ENCODE results near the gene ZNF598.

Gene ZNF598

DNA sequence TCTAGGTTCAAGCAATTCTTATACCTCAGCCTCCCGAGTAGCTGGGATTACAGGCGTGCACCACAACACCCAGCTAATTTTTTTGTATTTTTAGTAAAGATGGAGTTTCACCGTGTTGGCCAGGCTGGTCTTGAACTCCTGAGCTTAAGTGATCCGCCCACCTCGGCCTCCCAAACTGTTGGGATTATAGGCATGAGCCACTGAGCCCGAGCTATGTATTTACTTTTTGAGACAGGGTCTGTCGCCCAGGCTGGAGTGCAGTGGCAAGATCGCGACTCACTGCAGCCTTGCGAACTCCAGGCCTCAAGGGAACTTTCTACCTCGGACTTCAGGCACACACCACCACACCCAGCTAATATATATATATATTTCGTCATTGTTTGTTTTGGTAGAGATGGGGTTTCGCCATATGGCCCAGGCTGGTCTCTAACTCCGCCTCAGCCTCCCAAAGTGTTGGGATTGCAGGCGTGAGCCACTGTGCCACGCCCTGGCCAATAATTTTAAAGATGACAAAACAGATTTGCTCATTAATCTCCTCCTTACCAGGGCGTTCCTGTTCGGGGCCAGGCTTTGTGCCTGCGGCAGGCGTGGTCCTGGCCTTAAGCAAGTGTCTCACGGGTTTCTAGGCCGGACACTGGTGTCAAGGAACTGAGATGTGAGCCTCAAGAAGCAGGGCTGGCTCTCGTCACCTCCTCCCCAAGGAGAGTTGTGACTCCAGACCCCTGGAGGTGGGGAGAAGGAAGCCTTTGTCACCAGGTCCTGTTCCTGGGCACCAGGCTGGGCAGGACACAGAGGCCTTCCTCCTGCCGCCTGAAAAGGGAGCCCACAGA lies 5.7 kb upstream of the ZNF598 start (continued):
- peak; percentile 72 for TF ChIP-seq ZBTB20 (tag by site-specific recombination; IDR thresholded peaks at IDR 0.05)
- TF ChIP-seq ZNF776 (tag by site-specific recombination; IDR thresholded peaks at IDR 0.05; ENCODE audit: borderline replicate concordance) = no peak
- no peak for TF ChIP-seq SALL2 (tag by site-specific recombination; IDR thresholded peaks at IDR 0.05; ENCODE audit: borderline replicate concordance)
- TF ChIP-seq ZNF140 (tag by site-specific recombination; IDR thresholded peaks at IDR 0.05) = no peak
- TF ChIP-seq ZBTB7A (tag by site-specific recombination; IDR thresholded peaks at IDR 0.05; ENCODE audit: low read depth) = no peak
- no peak for TF ChIP-seq ZNF830 (tag by site-specific recombination; IDR thresholded peaks at IDR 0.05; ENCODE audit: low read depth)
- no peak for TF ChIP-seq ZNF514 (tag by site-specific recombination; IDR thresholded peaks at IDR 0.05)
- TF ChIP-seq, protein P1, sequence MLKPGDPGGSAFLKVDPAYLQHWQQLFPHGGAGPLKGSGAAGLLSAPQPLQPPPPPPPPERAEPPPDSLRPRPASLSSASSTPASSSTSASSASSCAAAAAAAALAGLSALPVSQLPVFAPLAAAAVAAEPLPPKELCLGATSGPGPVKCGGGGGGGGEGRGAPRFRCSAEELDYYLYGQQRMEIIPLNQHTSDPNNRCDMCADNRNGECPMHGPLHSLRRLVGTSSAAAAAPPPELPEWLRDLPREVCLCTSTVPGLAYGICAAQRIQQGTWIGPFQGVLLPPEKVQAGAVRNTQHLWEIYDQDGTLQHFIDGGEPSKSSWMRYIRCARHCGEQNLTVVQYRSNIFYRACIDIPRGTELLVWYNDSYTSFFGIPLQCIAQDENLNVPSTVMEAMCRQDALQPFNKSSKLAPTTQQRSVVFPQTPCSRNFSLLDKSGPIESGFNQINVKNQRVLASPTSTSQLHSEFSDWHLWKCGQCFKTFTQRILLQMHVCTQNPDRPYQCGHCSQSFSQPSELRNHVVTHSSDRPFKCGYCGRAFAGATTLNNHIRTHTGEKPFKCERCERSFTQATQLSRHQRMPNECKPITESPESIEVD (tag by site-specific recombination; IDR thresholded peaks at IDR 0.05) = no peak
- no peak for TF ChIP-seq ZFP69B (tag by site-specific recombination; IDR thresholded peaks at IDR 0.05)
- TF ChIP-seq EGR2 (tag by site-specific recombination; IDR thresholded peaks at IDR 0.05; ENCODE audit: low read depth) = no peak
- no peak for TF ChIP-seq ZNF473 (tag by site-specific recombination; IDR thresholded peaks at IDR 0.05)
- no peak for TF ChIP-seq ZNF174 (tag by site-specific recombination; IDR thresholded peaks at IDR 0.05)
- TF ChIP-seq ZSCAN16 (tag by site-specific recombination; IDR thresholded peaks at IDR 0.05) = no peak
- TF ChIP-seq SCRT1 (tag by site-specific recombination; IDR thresholded peaks at IDR 0.05; ENCODE audit: borderline replicate concordance) = no peak
- TF ChIP-seq ZXDB (tag by site-specific recombination; IDR thresholded peaks at IDR 0.05) = peak; percentile 62
- no peak for TF ChIP-seq ZNF221 (tag by site-specific recombination; IDR thresholded peaks at IDR 0.05; ENCODE audit: borderline replicate concordance)
- no peak for TF ChIP-seq ZIC2 (tag by site-specific recombination; IDR thresholded peaks at IDR 0.05)
- TF ChIP-seq SP3 (tag by site-specific recombination; IDR thresholded peaks at IDR 0.05) = peak; percentile 75
- TF ChIP-seq, protein P2, sequence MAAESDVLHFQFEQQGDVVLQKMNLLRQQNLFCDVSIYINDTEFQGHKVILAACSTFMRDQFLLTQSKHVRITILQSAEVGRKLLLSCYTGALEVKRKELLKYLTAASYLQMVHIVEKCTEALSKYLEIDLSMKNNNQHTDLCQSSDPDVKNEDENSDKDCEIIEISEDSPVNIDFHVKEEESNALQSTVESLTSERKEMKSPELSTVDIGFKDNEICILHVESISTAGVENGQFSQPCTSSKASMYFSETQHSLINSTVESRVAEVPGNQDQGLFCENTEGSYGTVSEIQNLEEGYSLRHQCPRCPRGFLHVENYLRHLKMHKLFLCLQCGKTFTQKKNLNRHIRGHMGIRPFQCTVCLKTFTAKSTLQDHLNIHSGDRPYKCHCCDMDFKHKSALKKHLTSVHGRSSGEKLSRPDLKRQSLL (tag by site-specific recombination; IDR thresholded peaks at IDR 0.05) = no peak
- TF ChIP-seq KLF8 (tag by site-specific recombination; IDR thresholded peaks at IDR 0.05) = no peak
- peak; percentile 35; the same call in 1 of the 2 replicates for TF ChIP-seq ZBTB21 (tag by site-specific recombination; IDR thresholded peaks at IDR 0.05)
- no peak for TF ChIP-seq ZNF707 (tag by site-specific recombination; IDR thresholded peaks at IDR 0.05)
- TF ChIP-seq GLIS1 (tag by site-specific recombination; IDR thresholded peaks at IDR 0.05) = no peak
- no peak for TF ChIP-seq ZFP3 (tag by site-specific recombination; IDR thresholded peaks at IDR 0.05; ENCODE audit: low read depth)
- no peak for TF ChIP-seq ZNF654 (tag by site-specific recombination; IDR thresholded peaks at IDR 0.05; ENCODE audit: low read depth)
- TF ChIP-seq GLIS2 (tag by site-specific recombination; IDR thresholded peaks at IDR 0.05) = no peak
- TF ChIP-seq ZNF366 (tag by site-specific recombination; conservative IDR thresholded peaks at IDR 0.05) = peak; percentile 65
- no peak for TF ChIP-seq SETDB1 (IDR thresholded peaks at IDR 0.05; ENCODE audit: insufficient read length, low read length)
- TF ChIP-seq YY2 (tag by site-specific recombination; IDR thresholded peaks at IDR 0.05) = no peak
- TF ChIP-seq KLF16 (tag by site-specific recombination; IDR thresholded peaks at IDR 0.05) = no peak
- TF ChIP-seq ZNF600 (tag by site-specific recombination; IDR thresholded peaks at IDR 0.05) = no peak; the same call in 1 of the 2 replicates
- TF ChIP-seq, protein P3, sequence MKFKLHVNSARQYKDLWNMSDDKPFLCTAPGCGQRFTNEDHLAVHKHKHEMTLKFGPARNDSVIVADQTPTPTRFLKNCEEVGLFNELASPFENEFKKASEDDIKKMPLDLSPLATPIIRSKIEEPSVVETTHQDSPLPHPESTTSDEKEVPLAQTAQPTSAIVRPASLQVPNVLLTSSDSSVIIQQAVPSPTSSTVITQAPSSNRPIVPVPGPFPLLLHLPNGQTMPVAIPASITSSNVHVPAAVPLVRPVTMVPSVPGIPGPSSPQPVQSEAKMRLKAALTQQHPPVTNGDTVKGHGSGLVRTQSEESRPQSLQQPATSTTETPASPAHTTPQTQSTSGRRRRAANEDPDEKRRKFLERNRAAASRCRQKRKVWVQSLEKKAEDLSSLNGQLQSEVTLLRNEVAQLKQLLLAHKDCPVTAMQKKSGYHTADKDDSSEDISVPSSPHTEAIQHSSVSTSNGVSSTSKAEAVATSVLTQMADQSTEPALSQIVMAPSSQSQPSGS (tag by site-specific recombination; IDR thresholded peaks at IDR 0.05; ENCODE audit: low read depth) = peak; percentile 86
- no peak for TF ChIP-seq TRIM28 (IDR thresholded peaks at IDR 0.05; ENCODE audit: borderline replicate concordance, low read length)
- TF ChIP-seq GLI2 (tag by site-specific recombination; IDR thresholded peaks at IDR 0.05; ENCODE audit: borderline replicate concordance, low read depth) = no peak
- TF ChIP-seq ZEB2 (tag by site-specific recombination; IDR thresholded peaks at IDR 0.05) = peak; percentile 83
- TF ChIP-seq ZBTB1 (tag by site-specific recombination; IDR thresholded peaks at IDR 0.05) = no peak
- TF ChIP-seq HOXD13 (CRISPR knock-in tag; IDR thresholded peaks at IDR 0.05; ENCODE audit: borderline replicate concordance) = no peak
- TF ChIP-seq TCF7L2 (IDR thresholded peaks at IDR 0.05; ENCODE audit: borderline replicate concordance, low read depth, low read length) = no peak
- TF ChIP-seq ZNF302 (tag by site-specific recombination; IDR thresholded peaks at IDR 0.05; ENCODE audit: low read depth) = no peak
- no peak for TF ChIP-seq ZNF155 (tag by site-specific recombination; IDR thresholded peaks at IDR 0.05)
